Gastroesophageal sphincter (tissue), 3 donors: ENCODE results near the gene MYRF.

Source experiments
- POLR2A ChIP-seq, 2 donors: fragments of 450-650 bp; IDR thresholded peaks; one replicate each; pipeline ENCODE4 v1.6.1; 2017; ENCODE audit warnings: antibody characterized with exemption in 2 of 2, mild to moderate bottlenecking in 2 of 2, moderate library complexity in 1 of 2
- POLR2AphosphoS5 ChIP-seq: sonication (generic); formaldehyde crosslinking; IDR thresholded peaks from one replicate; pipeline ENCODE4 v1.6.1; 2017; ENCODE audit warnings: antibody characterized with exemption
- TF ChIP-seq, protein P1 (sequence below), 4 experiments: fragments of 200-600 bp in 2 of 4; fragments of 450-650 bp in 2 of 4; sonication (generic) in 1 of 4; IDR thresholded peaks; one replicate each; pipeline ENCODE4 v1.5.1; 2017 to 2019; ENCODE audit warnings: antibody characterized with exemption in 4 of 4, mild to moderate bottlenecking in 2 of 4, moderate library complexity in 2 of 4

- no peak for TF ChIP-seq POLR2AphosphoS5
- TF ChIP-seq, protein P1, sequence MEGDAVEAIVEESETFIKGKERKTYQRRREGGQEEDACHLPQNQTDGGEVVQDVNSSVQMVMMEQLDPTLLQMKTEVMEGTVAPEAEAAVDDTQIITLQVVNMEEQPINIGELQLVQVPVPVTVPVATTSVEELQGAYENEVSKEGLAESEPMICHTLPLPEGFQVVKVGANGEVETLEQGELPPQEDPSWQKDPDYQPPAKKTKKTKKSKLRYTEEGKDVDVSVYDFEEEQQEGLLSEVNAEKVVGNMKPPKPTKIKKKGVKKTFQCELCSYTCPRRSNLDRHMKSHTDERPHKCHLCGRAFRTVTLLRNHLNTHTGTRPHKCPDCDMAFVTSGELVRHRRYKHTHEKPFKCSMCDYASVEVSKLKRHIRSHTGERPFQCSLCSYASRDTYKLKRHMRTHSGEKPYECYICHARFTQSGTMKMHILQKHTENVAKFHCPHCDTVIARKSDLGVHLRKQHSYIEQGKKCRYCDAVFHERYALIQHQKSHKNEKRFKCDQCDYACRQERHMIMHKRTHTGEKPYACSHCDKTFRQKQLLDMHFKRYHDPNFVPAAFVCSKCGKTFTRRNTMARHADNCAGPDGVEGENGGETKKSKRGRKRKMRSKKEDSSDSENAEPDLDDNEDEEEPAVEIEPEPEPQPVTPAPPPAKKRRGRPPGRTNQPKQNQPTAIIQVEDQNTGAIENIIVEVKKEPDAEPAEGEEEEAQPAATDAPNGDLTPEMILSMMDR (IDR thresholded peaks at IDR 0.05): no peak
- TF ChIP-seq POLR2A (IDR thresholded peaks at IDR 0.05): no peak
Measured at GRCh38 chr11:61828379-61828628, 75.9 kb downstream of the MYRF start.
